ENCODE data around the gene COTL1.

DNA sequence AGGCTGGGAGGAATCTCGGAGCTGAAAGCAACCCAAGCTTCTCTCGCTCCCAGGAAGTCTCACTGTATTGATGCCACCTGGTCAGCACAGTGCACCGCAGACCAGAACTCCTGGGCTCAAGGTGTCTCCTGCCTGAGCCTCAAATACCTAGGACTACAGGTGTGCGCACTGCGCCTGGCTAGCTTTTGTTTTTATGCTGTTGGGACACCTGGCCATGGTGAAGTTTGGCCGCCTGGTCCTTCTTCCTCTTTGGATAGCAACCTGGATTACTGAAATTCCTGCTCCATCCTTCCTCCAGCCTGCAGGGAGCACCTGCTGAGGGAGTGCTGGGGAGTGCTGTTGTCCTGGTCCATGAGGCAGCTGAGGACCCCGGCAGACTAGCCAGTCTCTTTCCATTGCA, 56.6 kb downstream of the COTL1 start:
- TF ChIP-seq, protein P1, sequence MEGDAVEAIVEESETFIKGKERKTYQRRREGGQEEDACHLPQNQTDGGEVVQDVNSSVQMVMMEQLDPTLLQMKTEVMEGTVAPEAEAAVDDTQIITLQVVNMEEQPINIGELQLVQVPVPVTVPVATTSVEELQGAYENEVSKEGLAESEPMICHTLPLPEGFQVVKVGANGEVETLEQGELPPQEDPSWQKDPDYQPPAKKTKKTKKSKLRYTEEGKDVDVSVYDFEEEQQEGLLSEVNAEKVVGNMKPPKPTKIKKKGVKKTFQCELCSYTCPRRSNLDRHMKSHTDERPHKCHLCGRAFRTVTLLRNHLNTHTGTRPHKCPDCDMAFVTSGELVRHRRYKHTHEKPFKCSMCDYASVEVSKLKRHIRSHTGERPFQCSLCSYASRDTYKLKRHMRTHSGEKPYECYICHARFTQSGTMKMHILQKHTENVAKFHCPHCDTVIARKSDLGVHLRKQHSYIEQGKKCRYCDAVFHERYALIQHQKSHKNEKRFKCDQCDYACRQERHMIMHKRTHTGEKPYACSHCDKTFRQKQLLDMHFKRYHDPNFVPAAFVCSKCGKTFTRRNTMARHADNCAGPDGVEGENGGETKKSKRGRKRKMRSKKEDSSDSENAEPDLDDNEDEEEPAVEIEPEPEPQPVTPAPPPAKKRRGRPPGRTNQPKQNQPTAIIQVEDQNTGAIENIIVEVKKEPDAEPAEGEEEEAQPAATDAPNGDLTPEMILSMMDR (conservative IDR thresholded peaks at IDR 0.05; ENCODE audit: low read depth, low read length), result no peak
- TF ChIP-seq EZH2 (IDR thresholded peaks at IDR 0.05; ENCODE audit: borderline replicate concordance, low read depth, low read length, poor library complexity, severe bottlenecking), result no peak
